ENCODE results near the gene ATP6V1C2.
A peak's percentile ranks its signal among the peaks of the same experiment; 100 is the strongest.

Gene ATP6V1C2

DNA sequence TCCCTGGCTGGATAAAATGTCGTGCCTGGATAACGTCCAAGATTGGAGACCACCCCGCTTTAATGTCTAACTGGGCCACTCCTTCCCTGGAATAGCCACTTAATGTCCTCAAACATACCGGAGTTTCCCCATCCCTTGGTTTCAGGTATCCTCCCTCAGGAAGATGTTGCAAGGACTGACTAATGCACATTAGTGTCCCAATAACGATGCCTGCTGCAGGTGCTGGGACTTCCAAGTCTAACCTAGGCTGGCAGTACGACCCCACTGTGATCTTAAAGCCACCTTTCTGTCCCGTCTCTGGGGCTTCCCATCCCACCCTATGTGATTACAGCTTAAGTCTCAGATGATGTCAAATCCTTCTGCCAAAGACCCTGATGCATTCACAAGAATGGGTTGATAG, 1.1 kb upstream of the ATP6V1C2 start:
- Histone ChIP-seq H3K4me2 (ENCODE audit: low read length) (no peak overlapping the region), H3K27me3 (ENCODE audit: low read depth, low read length) (peaks cover 67% of the 10 kb centered on the region), H3K36me3 (replicated peaks; ENCODE audit: low read depth, low read length) (no peaks in the 10 kb centered on the region), H2AFZ (ENCODE audit: low read depth, low read length) (no peak overlapping the region), H3K9ac (ENCODE audit: low read length) (no peak overlapping the region), H3K27ac (ENCODE audit: low read length) (no peak overlapping the region), H3K4me3 (ENCODE audit: low read length) (no peak overlapping the region), H3K9me3 (ENCODE audit: insufficient read depth, low read length) (no peaks in the 10 kb centered on the region), H3K79me2 (ENCODE audit: low read length) (no peaks in the 10 kb centered on the region), H3K4me1 (ENCODE audit: low read length) (peaks cover 10% of the 10 kb centered on the region; the same call in 1 of the 2 replicates), H4K20me1 (ENCODE audit: insufficient read depth, low read length) (no peaks in the 10 kb centered on the region)
- TF ChIP-seq, protein P1, sequence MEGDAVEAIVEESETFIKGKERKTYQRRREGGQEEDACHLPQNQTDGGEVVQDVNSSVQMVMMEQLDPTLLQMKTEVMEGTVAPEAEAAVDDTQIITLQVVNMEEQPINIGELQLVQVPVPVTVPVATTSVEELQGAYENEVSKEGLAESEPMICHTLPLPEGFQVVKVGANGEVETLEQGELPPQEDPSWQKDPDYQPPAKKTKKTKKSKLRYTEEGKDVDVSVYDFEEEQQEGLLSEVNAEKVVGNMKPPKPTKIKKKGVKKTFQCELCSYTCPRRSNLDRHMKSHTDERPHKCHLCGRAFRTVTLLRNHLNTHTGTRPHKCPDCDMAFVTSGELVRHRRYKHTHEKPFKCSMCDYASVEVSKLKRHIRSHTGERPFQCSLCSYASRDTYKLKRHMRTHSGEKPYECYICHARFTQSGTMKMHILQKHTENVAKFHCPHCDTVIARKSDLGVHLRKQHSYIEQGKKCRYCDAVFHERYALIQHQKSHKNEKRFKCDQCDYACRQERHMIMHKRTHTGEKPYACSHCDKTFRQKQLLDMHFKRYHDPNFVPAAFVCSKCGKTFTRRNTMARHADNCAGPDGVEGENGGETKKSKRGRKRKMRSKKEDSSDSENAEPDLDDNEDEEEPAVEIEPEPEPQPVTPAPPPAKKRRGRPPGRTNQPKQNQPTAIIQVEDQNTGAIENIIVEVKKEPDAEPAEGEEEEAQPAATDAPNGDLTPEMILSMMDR (IDR thresholded peaks at IDR 0.05; ENCODE audit: low read depth, low read length) = no peak
- TF ChIP-seq EZH2phosphoT487 (IDR thresholded peaks at IDR 0.05; ENCODE audit: low read depth) = no peak

DNA sequence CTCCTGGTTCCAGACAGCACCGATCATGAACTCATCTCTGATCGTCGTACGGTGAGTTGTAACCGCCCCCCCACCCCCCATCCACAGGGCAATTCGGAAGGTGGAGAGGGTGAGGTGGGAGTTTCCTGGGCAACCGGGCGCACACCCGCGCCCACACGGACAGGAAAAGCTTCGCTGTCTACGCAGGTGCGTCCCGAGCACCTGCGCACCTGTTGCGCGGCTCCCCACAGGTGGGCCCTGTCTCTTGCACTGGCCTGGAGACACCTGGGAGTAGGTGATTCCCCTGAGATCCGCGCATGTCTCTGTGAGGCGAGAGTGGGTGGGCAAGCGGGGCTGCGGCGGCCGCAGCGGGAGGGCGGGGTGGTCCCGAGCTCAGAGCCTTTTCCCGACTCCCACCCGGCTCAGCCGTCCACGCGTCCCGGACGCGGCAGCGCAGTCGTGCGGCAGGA, 459 bp upstream of the ATP6V1C2 start:
- no peak for TF ChIP-seq EZH2phosphoT487 (IDR thresholded peaks at IDR 0.05; ENCODE audit: low read depth)
- TF ChIP-seq, protein P1 (IDR thresholded peaks at IDR 0.05; ENCODE audit: low read depth, low read length) = no peak
- Histone ChIP-seq H3K27me3 (ENCODE audit: low read depth, low read length) (peaks cover 68% of the 10 kb centered on the region), H2AFZ (ENCODE audit: low read depth, low read length) (no peak overlapping the region), H3K9me3 (ENCODE audit: insufficient read depth, low read length) (no peaks in the 10 kb centered on the region), H3K36me3 (replicated peaks; ENCODE audit: low read depth, low read length) (no peaks in the 10 kb centered on the region), H3K9ac (ENCODE audit: low read length) (no peak overlapping the region), H3K27ac (ENCODE audit: low read length) (no peak overlapping the region), H3K4me1 (ENCODE audit: low read length) (peaks cover 10% of the 10 kb centered on the region; the same call in 1 of the 2 replicates), H3K79me2 (ENCODE audit: low read length) (no peaks in the 10 kb centered on the region), H3K4me3 (ENCODE audit: low read length) (peak overlapping the region; percentile 77), H3K4me2 (ENCODE audit: low read length) (peak overlapping the region; percentile 89), H4K20me1 (ENCODE audit: insufficient read depth, low read length) (no peaks in the 10 kb centered on the region)

DNA sequence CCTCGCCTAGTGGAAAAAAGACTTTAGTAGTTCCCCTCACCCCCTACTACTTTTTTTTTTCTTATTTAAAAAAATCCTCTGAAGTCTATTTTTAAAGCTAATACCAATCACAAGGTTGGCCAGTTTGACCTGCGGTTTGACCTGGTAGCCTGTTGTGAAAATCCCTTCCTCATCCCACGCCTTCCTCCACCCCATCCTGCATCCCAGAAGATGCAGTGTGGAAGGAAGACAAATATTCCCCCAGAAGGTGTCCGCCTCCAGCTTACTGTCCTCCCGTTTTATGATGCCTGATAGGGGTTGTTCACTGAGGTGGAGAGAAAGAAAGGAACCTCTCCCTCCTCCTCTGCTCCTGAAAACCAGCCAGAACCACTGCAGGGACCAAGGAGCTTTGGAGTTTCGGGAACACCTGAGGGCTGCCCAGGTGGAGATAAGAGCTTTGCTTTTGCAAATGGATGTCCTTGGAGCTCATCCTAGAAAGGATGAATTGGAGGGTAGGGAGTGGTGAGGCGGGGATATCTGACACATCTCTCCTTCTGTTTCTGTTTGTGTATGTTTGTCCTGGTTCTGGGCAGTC, 909 bp downstream of the ATP6V1C2 start:
- no peak overlapping the region for H2AFZ ChIP-seq (ENCODE audit: low read depth, low read length)
- no peaks in the 10 kb centered on the region for H3K9me3 ChIP-seq (ENCODE audit: insufficient read depth, low read length)
- TF ChIP-seq, protein P1 (IDR thresholded peaks at IDR 0.05; ENCODE audit: low read depth, low read length) = no peak
- no peak for TF ChIP-seq EZH2phosphoT487 (IDR thresholded peaks at IDR 0.05; ENCODE audit: low read depth)
- no peaks in the 10 kb centered on the region for H4K20me1 ChIP-seq (ENCODE audit: insufficient read depth, low read length)
- H3K4me3 ChIP-seq (ENCODE audit: low read length) = peak overlapping the region; percentile 77
- H3K36me3 ChIP-seq (replicated peaks; ENCODE audit: low read depth, low read length) = no peaks in the 10 kb centered on the region
- H3K27ac ChIP-seq (ENCODE audit: low read length) = no peak overlapping the region
- H3K9ac ChIP-seq (ENCODE audit: low read length) = no peak overlapping the region
- no peaks in the 10 kb centered on the region for H3K79me2 ChIP-seq (ENCODE audit: low read length)
- 0 out of 2 replicates have a peak, but pooled peaks cover 3% of the 10 kb centered on the region for H3K4me1 ChIP-seq (ENCODE audit: low read length)
- H3K27me3 ChIP-seq (ENCODE audit: low read depth, low read length) = peaks cover 61% of the 10 kb centered on the region
- H3K4me2 ChIP-seq (ENCODE audit: low read length) = peak overlapping the region; percentile 89

DNA sequence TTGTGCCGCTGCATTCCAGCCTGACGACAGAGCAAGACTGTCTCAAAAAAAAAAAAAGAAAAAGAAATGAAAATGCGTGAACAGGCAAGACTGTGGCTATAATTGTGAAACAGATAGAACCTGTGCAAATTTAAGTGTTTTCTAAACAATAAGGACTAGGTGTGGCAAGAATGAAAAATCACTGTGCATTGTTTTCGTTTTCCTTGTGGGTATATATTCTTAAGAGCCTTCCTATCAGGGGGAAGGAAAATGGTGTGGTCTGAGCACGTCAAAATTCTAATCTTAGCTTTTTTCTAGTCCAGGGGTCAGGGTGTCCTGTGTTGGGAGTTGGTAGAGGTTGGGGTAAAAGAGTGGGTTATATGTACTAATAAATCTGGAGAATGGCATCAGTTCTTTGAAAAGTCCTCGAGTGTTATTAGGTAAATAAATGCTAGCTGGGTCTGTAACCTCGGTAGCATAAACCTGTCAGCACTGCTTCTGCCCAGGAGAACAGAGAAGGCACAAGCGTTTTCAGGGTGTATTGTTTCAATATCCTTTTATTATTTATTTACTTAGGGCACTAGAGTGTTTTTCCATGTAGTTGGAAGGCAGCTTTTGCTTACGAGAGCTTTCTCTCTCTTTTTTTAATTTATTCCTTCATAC, 11.6 kb downstream of the ATP6V1C2 start:
- H3K4me3 ChIP-seq (ENCODE audit: low read length) = no peak overlapping the region
- H4K20me1 ChIP-seq (ENCODE audit: insufficient read depth, low read length) = no peaks in the 10 kb centered on the region

More for the DNA sequence above, 11.6 kb downstream of the ATP6V1C2 start:
- Histone ChIP-seq H3K4me1 (ENCODE audit: low read length) (no peaks in the 10 kb centered on the region), H3K4me2 (ENCODE audit: low read length) (no peak overlapping the region), H3K9ac (ENCODE audit: low read length) (no peak overlapping the region), H3K27me3 (ENCODE audit: low read depth, low read length) (no peaks in the 10 kb centered on the region), H3K36me3 (replicated peaks; ENCODE audit: low read depth, low read length) (no peaks in the 10 kb centered on the region), H3K9me3 (ENCODE audit: insufficient read depth, low read length) (no peaks in the 10 kb centered on the region), H3K27ac (ENCODE audit: low read length) (no peak overlapping the region), H2AFZ (ENCODE audit: low read depth, low read length) (no peak overlapping the region), H3K79me2 (ENCODE audit: low read length) (no peaks in the 10 kb centered on the region)
- TF ChIP-seq, protein P1 (IDR thresholded peaks at IDR 0.05; ENCODE audit: low read depth, low read length) = no peak
- no peak for TF ChIP-seq EZH2phosphoT487 (IDR thresholded peaks at IDR 0.05; ENCODE audit: low read depth)

All from OCI-LY3 (cell line).